Upper lobe of left lung (tissue), 6 donors: Measurements from ENCODE around the gene USH1C. TPM values are rescaled to one million over a fixed set of nuclear protein-coding genes. Genes with fewer than 3 reads are reported as not detected.

ENCODE experiments used
- ATAC-seq, 2 donors: fragments of 200-7000 bp; cut with Tn5 transposase; one replicate each; pipeline ENCODE4 v1.9.1; 2022; ENCODE audit warnings: mild to moderate bottlenecking in 2 of 2, moderate library complexity in 2 of 2; ENCODE audit not compliant: low FRiP score in 2 of 2
- DNase-seq, 2 donors: peaks; one replicate each; pipeline ENCODE4 v3.0.0-alpha.2; 2019 to 2020
- H3K27ac ChIP-seq, 4 donors: fragments of 200-600 bp; sonication (generic); one replicate each; pipeline ENCODE4 v1.5.1; 2016 to 2019
- H3K27me3 ChIP-seq, 4 donors: fragments of 200-600 bp; sonication (generic); one replicate each; pipeline ENCODE4 v1.5.1; 2017 to 2019
- H3K36me3 ChIP-seq, 4 donors: fragments of 200-600 bp; sonication (generic); one replicate each; pipeline ENCODE4 v1.5.1; 2016 to 2019
- H3K4me1 ChIP-seq, 4 donors: fragments of 200-600 bp; sonication (generic); one replicate each; pipeline ENCODE4 v1.5.1; 2018 to 2019
- H3K4me3 ChIP-seq, 4 donors: fragments of 200-600 bp; sonication (generic); one replicate each; pipeline ENCODE4 v1.5.1; 2017 to 2019; ENCODE audit warnings: mild to moderate bottlenecking in 2 of 4, moderate library complexity in 1 of 4
- H3K9me3 ChIP-seq, 4 donors: fragments of 200-600 bp; sonication (generic); one replicate each; pipeline ENCODE4 v1.5.1; 2018 to 2019
- EP300 ChIP-seq, 4 donors: sonication (generic); formaldehyde crosslinking; IDR thresholded peaks; one replicate each; pipeline ENCODE4 v1.5.1; 2017; ENCODE audit warnings: antibody characterized with exemption in 4 of 4, control low read depth in 2 of 4
- POLR2A ChIP-seq, 4 donors: fragments of 450-650 bp; IDR thresholded peaks; one replicate each; pipeline ENCODE4 v1.5.1; 2016 to 2017; ENCODE audit warnings: antibody characterized with exemption in 4 of 4, mild to moderate bottlenecking in 2 of 4
- POLR2AphosphoS5 ChIP-seq, 2 donors: sonication (generic); formaldehyde crosslinking; IDR thresholded peaks; one replicate each; pipeline ENCODE4 v1.5.1; 2017; ENCODE audit warnings: antibody characterized with exemption in 2 of 2
- WGBS, 2 donors: methylation state at CpG; one replicate each; pipeline ENCODE4 v1.1.5; 2017 to 2018; 5-methylcytosine and 5-hydroxymethylcytosine counted together
- total RNA-seq, 6 donors: library from RNA; depleted of rRNA in 4 of 6; stranded (reverse); fragments of >200 nt in 4 of 6; gene quantifications; one replicate each; pipeline versions ENCODE4 v1.1.0 to v1.2.1, GENCODE V29; 2016 to 2021
- TF ChIP-seq, protein P1 (sequence below), 6 experiments: fragments of 450-650 bp in 4 of 6; fragments of 200-600 bp in 2 of 6; sonication (generic) in 2 of 6; IDR thresholded peaks; one replicate each; pipeline ENCODE4 v1.5.1; 2016 to 2019; ENCODE audit warnings: antibody characterized with exemption in 6 of 6
- donor health status: DM: no; HTN: no; CAD: no; lungs with moderate emphysema.
- donor health status: DM: no; HTN: yes; CAD: no; lungs with severe emphysema.

The USH1C gene
- total RNA-seq, 6 donors from 2014 or later, result 0.20 to 2.5 (median 1.2) TPM; not detected in 3

GRCh38 chr11:17513853-17514252 is 30.4 kb downstream of the USH1C start:
- Histone ChIP-seq H3K4me3 (no peak overlapping the region), H3K36me3 (no peaks in the 10 kb centered on the region), H3K9me3 (no peaks in the 10 kb centered on the region), H3K4me1 (no peaks in the 10 kb centered on the region), H3K27ac (no peak overlapping the region), H3K27me3 (no peaks in the 10 kb centered on the region)
- ATAC-seq (no peak), DNase-seq (no peak)
- TF ChIP-seq, protein P1, sequence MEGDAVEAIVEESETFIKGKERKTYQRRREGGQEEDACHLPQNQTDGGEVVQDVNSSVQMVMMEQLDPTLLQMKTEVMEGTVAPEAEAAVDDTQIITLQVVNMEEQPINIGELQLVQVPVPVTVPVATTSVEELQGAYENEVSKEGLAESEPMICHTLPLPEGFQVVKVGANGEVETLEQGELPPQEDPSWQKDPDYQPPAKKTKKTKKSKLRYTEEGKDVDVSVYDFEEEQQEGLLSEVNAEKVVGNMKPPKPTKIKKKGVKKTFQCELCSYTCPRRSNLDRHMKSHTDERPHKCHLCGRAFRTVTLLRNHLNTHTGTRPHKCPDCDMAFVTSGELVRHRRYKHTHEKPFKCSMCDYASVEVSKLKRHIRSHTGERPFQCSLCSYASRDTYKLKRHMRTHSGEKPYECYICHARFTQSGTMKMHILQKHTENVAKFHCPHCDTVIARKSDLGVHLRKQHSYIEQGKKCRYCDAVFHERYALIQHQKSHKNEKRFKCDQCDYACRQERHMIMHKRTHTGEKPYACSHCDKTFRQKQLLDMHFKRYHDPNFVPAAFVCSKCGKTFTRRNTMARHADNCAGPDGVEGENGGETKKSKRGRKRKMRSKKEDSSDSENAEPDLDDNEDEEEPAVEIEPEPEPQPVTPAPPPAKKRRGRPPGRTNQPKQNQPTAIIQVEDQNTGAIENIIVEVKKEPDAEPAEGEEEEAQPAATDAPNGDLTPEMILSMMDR (IDR thresholded peaks at IDR 0.05), result no peak
- TF ChIP-seq POLR2AphosphoS5 (IDR thresholded peaks at IDR 0.05) (no peak), POLR2A (IDR thresholded peaks at IDR 0.05) (no peak), EP300 (IDR thresholded peaks at IDR 0.05) (no peak)
- 75% methylated on average over 1 of the region's 1 CpG for WGBS, 2 donors

GRCh38 chr11:17512101-17512500 is 32.1 kb downstream of the USH1C start:
- Histone ChIP-seq H3K36me3 (no peaks in the 10 kb centered on the region), H3K4me1 (no peaks in the 10 kb centered on the region), H3K27ac (no peak overlapping the region), H3K4me3 (no peak overlapping the region), H3K27me3 (no peaks in the 10 kb centered on the region), H3K9me3 (no peaks in the 10 kb centered on the region)
- 27 to 39% methylated on average over 2 of the region's 2 CpGs for WGBS, 2 donors
- DNase-seq, result no peak
- TF ChIP-seq POLR2A (IDR thresholded peaks at IDR 0.05) (no peak), EP300 (IDR thresholded peaks at IDR 0.05) (no peak), POLR2AphosphoS5 (IDR thresholded peaks at IDR 0.05) (no peak)
- TF ChIP-seq, protein P1 (IDR thresholded peaks at IDR 0.05), result no peak
- no peak for ATAC-seq

DNA sequence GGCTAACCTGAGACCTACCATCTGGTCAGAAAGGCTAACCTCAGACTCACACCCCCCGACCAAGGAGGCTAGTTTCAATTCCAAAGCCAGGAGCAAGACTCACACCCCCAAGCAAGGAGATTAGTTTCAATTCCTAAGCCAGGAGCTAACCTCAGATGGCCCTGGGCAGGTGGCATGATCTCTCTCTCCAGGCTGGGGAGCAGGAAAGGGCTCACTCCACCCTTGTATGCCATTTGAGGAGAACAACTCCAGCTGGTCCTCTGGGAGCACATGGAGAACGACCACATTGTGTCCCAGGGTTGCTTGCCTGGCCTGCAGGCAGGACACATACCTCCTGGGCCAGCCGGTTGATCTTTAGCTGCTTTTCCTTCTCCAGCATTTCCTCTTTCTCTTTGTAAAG is 32.6 kb downstream of the USH1C start:
- Histone ChIP-seq H3K4me1 (no peaks in the 10 kb centered on the region), H3K36me3 (no peaks in the 10 kb centered on the region), H3K9me3 (no peaks in the 10 kb centered on the region), H3K27me3 (no peaks in the 10 kb centered on the region), H3K27ac (no peak overlapping the region), H3K4me3 (no peak overlapping the region)
- ATAC-seq (no peak), DNase-seq (no peak)
- 21 to 49% methylated on average over 2 to 3 of the region's 3 CpGs for WGBS, 2 donors
- no peak for TF ChIP-seq POLR2AphosphoS5 (IDR thresholded peaks at IDR 0.05)
- TF ChIP-seq, protein P1 (IDR thresholded peaks at IDR 0.05), result no peak
- TF ChIP-seq EP300 (IDR thresholded peaks at IDR 0.05), result no peak
- TF ChIP-seq POLR2A (IDR thresholded peaks at IDR 0.05), result no peak

GRCh38 chr11:17510507-17511206 is 33.6 kb downstream of the USH1C start:
- TF ChIP-seq POLR2A (IDR thresholded peaks at IDR 0.05) (no peak), POLR2AphosphoS5 (IDR thresholded peaks at IDR 0.05) (no peak), EP300 (IDR thresholded peaks at IDR 0.05) (no peak)
- TF ChIP-seq, protein P1 (IDR thresholded peaks at IDR 0.05), result no peak
- Histone ChIP-seq H3K36me3 (no peaks in the 10 kb centered on the region), H3K27ac (no peak overlapping the region), H3K27me3 (no peaks in the 10 kb centered on the region), H3K4me3 (no peak overlapping the region), H3K4me1 (no peaks in the 10 kb centered on the region), H3K9me3 (no peaks in the 10 kb centered on the region)
- DNase-seq, result no peak
- no peak for ATAC-seq
- 69 to 96% methylated on average over 4 of the region's 4 CpGs for WGBS, 2 donors

GRCh38 chr11:17508791-17509190 is 35.4 kb downstream of the USH1C start:
- Histone ChIP-seq H3K36me3 (no peaks in the 10 kb centered on the region), H3K27ac (no peak overlapping the region), H3K27me3 (no peaks in the 10 kb centered on the region), H3K4me1 (peaks cover 0 to 3% (median 0%) of the 10 kb centered on the region in 4 donors), H3K4me3 (no peak overlapping the region), H3K9me3 (no peaks in the 10 kb centered on the region)
- no peak for DNase-seq
- no peak for ATAC-seq
- 31 to 41% methylated on average over 3 of the region's 3 CpGs for WGBS, 2 donors
- no peak for TF ChIP-seq EP300 (IDR thresholded peaks at IDR 0.05)
- TF ChIP-seq, protein P1 (IDR thresholded peaks at IDR 0.05), result no peak
- no peak for TF ChIP-seq POLR2A (IDR thresholded peaks at IDR 0.05)
- TF ChIP-seq POLR2AphosphoS5 (IDR thresholded peaks at IDR 0.05), result no peak
